HepG2 (cell line): ENCODE results near the gene KIF2C. TPM values are rescaled to one million over a fixed set of nuclear protein-coding genes. Genes with fewer than 3 reads are reported as not detected.

Experiments used
- DMAP1 ChIP-seq: IDR thresholded peaks from 2 replicates; pipeline ENCODE4 v1.6.1; 2016
- GATA4 ChIP-seq: sonication (generic); IDR thresholded peaks from 2 replicates; pipeline ENCODE4 v1.6.1; 2016; ENCODE audit warnings: antibody characterized with exemption, low read depth, borderline replicate concordance
- KLF12 ChIP-seq: sonication (generic); formaldehyde crosslinking; IDR thresholded peaks from 2 replicates; pipeline ENCODE4 v1.4.0; 2020; ENCODE audit warnings: missing genetic modification reagents, borderline replicate concordance
- MLLT10 ChIP-seq: sonication (generic); formaldehyde crosslinking; IDR thresholded peaks from 2 replicates; pipeline ENCODE4 v1.4.0; 2020; ENCODE audit warnings: missing genetic modification reagents
- MXI1 ChIP-seq: IDR thresholded peaks from 3 replicates; pipeline ENCODE4 v1.6.1; 2012; ENCODE audit warnings: low read depth, low read length, inconsistent platforms, borderline replicate concordance
- NCOR1 ChIP-seq: fragments of 200-600 bp; sonication (generic); IDR thresholded peaks from 2 replicates; pipeline ENCODE4 v1.7.0; 2017; ENCODE audit warnings: antibody characterized with exemption, low read length, borderline replicate concordance
- PHF8 ChIP-seq: sonication (generic); formaldehyde crosslinking; IDR thresholded peaks from 2 replicates; pipeline ENCODE4 v1.5.0; 2020; ENCODE audit warnings: missing genetic modification reagents
- RARG ChIP-seq: sonication (generic); formaldehyde crosslinking; IDR thresholded peaks from 2 replicates; pipeline ENCODE4 v1.4.0; 2020; ENCODE audit warnings: low read depth, mild to moderate bottlenecking, missing genetic modification reagents
- STAT5B ChIP-seq: sonication (generic); formaldehyde crosslinking; IDR thresholded peaks from 2 replicates; pipeline ENCODE4 v1.4.0; 2020; ENCODE audit warnings: missing genetic modification reagents
- TAF15 ChIP-seq: fragments of 200-400 bp; formaldehyde crosslinking; IDR thresholded peaks from one replicate; pipeline ENCODE4 v1.6.1; 2018; ENCODE audit warnings: mild to moderate bottlenecking, low read depth, low read length; ENCODE audit not compliant: poor library complexity, severe bottlenecking
- ZFYVE20 ChIP-seq: sonication (generic); formaldehyde crosslinking; IDR thresholded peaks from 2 replicates; pipeline ENCODE4 v1.8.0; 2023; ENCODE audit warnings: low read depth, mild to moderate bottlenecking, moderate library complexity, missing genetic modification reagents, borderline replicate concordance
- ZNF451 ChIP-seq: sonication (generic); formaldehyde crosslinking; IDR thresholded peaks from 2 replicates; pipeline ENCODE4 v1.5.0; 2020; ENCODE audit warnings: mild to moderate bottlenecking, missing genetic modification reagents
- ZSCAN12 ChIP-seq: sonication (generic); formaldehyde crosslinking; IDR thresholded peaks from 2 replicates; pipeline ENCODE4 v1.9.0; 2021; ENCODE audit warnings: mild to moderate bottlenecking, missing genetic modification reagents
- polyA plus RNA-seq, 8 experiments: library from polyadenylated mRNA; depleted of rRNA in 3 of 8; stranded (reverse) in 7 of 8; unstranded in 1 of 8; fragments of >200 nt; fragmentation: Illumina TruSeq in 4 of 8; extraction: Trizol in 4 of 8; gene quantifications; 2 replicates each; pipeline versions ENCODE4 v1.2.1 to v1.2.3, GENCODE V29; 2011 to 2016; ENCODE audit warnings: low read depth in 4 of 8, missing spikeins in 1 of 8, mixed read lengths in 1 of 8; ENCODE audit not compliant: insufficient read depth in 1 of 8
- total RNA-seq, 5 experiments: library from RNA; depleted of rRNA; stranded (reverse); fragments of >200 nt; fragmentation: Illumina TruSeq; extraction: Trizol; gene quantifications; 2 replicates each; pipeline ENCODE4 v1.2.3, GENCODE V29; 2016; ENCODE audit warnings: low read depth in 1 of 5
- TF ChIP-seq, protein P1 (sequence below): sonication (generic); formaldehyde crosslinking; IDR thresholded peaks from 2 replicates; pipeline ENCODE4 v1.4.0; 2020; ENCODE audit warnings: missing genetic modification reagents
- TF ChIP-seq, protein P2 (sequence below): sonication (generic); formaldehyde crosslinking; IDR thresholded peaks from 2 replicates; pipeline ENCODE4 v1.8.0; 2022; ENCODE audit warnings: mild to moderate bottlenecking, missing genetic modification reagents; ENCODE audit not compliant: insufficient replicate concordance
- TF ChIP-seq, protein P3 (sequence below): sonication (generic); formaldehyde crosslinking; IDR thresholded peaks from 2 replicates; pipeline ENCODE4 v1.5.0; 2020; ENCODE audit warnings: missing genetic modification reagents, mild to moderate bottlenecking, borderline replicate concordance
- TF ChIP-seq, protein P4 (sequence below): sonication (generic); formaldehyde crosslinking; IDR thresholded peaks from 2 replicates; pipeline ENCODE4 v1.9.0; 2021; ENCODE audit warnings: mild to moderate bottlenecking, missing genetic modification reagents

Gene KIF2C
- total and polyA plus RNA-seq, 2 of the 13 experiments (the other 11 are each of a cell fraction or from before 2014, with no cell fraction given) = 29.7 to 53.7 TPM

DNA sequence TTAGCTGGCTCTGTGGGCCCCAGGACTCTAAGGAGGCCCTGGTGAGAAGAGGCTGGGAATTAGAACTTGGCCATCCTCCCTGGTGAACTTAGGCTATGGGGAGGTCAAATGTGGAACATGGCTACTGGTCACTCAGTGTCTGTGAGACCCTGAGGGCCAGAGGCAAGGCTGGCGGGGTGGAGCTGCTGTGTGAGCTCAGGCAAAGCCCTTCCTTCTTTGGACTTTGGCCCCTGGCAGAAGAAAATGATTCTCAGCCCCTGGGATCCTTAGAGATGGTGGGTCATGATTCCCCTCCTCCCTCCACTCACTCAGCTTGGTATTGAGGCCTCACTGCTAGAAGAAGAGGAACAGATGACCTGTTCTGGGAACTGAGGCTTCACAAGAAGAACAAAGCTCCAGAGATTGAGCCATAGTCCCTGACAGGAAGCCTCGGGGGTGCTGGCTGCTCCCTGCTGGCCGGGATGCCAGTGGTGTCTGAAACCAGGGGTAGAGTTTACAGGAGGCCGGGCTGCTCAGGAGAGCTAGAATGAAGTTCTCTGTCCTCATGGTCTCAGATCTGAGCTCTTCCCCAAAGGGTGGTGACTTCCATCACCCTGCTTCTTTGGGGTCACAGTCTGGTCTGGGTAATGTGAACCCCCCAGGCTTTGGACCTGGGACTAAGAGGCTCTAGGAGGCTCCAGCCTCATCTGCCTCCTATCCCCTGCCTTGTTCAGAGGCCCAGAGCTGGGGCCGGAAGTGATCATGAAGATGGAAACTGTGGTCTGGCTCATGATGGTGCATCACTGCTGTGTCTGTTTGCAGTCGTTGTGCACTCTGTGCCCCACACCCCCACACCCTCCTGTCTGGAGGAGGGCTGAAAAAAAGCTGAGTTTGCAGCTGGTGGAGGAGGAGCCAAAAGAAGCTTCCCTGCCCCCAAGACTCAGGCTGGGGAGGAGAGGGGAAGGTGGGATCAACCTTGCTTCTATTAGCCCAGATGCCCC is 69.6 kb downstream of the KIF2C start (continued):
- TF ChIP-seq, protein P1, sequence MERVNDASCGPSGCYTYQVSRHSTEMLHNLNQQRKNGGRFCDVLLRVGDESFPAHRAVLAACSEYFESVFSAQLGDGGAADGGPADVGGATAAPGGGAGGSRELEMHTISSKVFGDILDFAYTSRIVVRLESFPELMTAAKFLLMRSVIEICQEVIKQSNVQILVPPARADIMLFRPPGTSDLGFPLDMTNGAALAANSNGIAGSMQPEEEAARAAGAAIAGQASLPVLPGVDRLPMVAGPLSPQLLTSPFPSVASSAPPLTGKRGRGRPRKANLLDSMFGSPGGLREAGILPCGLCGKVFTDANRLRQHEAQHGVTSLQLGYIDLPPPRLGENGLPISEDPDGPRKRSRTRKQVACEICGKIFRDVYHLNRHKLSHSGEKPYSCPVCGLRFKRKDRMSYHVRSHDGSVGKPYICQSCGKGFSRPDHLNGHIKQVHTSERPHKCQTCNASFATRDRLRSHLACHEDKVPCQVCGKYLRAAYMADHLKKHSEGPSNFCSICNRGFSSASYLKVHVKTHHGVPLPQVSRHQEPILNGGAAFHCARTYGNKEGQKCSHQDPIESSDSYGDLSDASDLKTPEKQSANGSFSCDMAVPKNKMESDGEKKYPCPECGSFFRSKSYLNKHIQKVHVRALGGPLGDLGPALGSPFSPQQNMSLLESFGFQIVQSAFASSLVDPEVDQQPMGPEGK (CRISPR knock-in tag) = peak; percentile 52
- TF ChIP-seq STAT5B (CRISPR knock-in tag) (no peak), NCOR1 (no peak; the same call in 1 of the 2 replicates), KLF12 (CRISPR knock-in tag) (no peak), MLLT10 (CRISPR knock-in tag) (no peak), GATA4 (0 out of 2 replicates have a peak, but pooled peaks have one; percentile 12), RARG (CRISPR knock-in tag) (no peak), ZFYVE20 (no peak), MXI1 (no peak; the same call in 2 of the 3 replicates), DMAP1 (CRISPR knock-in tag) (no peak), PHF8 (CRISPR knock-in tag) (no peak), ZSCAN12 (CRISPR knock-in tag) (no peak), TAF15 (no peak), ZNF451 (CRISPR knock-in tag) (no peak)
- TF ChIP-seq, protein P2, sequence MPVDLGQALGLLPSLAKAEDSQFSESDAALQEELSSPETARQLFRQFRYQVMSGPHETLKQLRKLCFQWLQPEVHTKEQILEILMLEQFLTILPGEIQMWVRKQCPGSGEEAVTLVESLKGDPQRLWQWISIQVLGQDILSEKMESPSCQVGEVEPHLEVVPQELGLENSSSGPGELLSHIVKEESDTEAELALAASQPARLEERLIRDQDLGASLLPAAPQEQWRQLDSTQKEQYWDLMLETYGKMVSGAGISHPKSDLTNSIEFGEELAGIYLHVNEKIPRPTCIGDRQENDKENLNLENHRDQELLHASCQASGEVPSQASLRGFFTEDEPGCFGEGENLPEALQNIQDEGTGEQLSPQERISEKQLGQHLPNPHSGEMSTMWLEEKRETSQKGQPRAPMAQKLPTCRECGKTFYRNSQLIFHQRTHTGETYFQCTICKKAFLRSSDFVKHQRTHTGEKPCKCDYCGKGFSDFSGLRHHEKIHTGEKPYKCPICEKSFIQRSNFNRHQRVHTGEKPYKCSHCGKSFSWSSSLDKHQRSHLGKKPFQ (CRISPR knock-in tag) = no peak
- TF ChIP-seq, protein P3, sequence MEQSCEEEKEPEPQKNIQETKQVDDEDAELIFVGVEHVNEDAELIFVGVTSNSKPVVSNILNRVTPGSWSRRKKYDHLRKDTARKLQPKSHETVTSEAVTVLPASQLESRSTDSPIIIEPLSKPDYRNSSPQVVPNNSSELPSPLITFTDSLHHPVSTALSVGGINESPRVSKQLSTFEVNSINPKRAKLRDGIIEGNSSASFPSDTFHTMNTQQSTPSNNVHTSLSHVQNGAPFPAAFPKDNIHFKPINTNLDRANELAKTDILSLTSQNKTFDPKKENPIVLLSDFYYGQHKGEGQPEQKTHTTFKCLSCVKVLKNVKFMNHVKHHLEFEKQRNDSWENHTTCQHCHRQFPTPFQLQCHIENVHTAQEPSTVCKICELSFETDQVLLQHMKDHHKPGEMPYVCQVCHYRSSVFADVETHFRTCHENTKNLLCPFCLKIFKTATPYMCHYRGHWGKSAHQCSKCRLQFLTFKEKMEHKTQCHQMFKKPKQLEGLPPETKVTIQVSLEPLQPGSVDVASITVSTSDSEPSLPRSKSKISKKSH (CRISPR knock-in tag) = no peak
- TF ChIP-seq, protein P4, sequence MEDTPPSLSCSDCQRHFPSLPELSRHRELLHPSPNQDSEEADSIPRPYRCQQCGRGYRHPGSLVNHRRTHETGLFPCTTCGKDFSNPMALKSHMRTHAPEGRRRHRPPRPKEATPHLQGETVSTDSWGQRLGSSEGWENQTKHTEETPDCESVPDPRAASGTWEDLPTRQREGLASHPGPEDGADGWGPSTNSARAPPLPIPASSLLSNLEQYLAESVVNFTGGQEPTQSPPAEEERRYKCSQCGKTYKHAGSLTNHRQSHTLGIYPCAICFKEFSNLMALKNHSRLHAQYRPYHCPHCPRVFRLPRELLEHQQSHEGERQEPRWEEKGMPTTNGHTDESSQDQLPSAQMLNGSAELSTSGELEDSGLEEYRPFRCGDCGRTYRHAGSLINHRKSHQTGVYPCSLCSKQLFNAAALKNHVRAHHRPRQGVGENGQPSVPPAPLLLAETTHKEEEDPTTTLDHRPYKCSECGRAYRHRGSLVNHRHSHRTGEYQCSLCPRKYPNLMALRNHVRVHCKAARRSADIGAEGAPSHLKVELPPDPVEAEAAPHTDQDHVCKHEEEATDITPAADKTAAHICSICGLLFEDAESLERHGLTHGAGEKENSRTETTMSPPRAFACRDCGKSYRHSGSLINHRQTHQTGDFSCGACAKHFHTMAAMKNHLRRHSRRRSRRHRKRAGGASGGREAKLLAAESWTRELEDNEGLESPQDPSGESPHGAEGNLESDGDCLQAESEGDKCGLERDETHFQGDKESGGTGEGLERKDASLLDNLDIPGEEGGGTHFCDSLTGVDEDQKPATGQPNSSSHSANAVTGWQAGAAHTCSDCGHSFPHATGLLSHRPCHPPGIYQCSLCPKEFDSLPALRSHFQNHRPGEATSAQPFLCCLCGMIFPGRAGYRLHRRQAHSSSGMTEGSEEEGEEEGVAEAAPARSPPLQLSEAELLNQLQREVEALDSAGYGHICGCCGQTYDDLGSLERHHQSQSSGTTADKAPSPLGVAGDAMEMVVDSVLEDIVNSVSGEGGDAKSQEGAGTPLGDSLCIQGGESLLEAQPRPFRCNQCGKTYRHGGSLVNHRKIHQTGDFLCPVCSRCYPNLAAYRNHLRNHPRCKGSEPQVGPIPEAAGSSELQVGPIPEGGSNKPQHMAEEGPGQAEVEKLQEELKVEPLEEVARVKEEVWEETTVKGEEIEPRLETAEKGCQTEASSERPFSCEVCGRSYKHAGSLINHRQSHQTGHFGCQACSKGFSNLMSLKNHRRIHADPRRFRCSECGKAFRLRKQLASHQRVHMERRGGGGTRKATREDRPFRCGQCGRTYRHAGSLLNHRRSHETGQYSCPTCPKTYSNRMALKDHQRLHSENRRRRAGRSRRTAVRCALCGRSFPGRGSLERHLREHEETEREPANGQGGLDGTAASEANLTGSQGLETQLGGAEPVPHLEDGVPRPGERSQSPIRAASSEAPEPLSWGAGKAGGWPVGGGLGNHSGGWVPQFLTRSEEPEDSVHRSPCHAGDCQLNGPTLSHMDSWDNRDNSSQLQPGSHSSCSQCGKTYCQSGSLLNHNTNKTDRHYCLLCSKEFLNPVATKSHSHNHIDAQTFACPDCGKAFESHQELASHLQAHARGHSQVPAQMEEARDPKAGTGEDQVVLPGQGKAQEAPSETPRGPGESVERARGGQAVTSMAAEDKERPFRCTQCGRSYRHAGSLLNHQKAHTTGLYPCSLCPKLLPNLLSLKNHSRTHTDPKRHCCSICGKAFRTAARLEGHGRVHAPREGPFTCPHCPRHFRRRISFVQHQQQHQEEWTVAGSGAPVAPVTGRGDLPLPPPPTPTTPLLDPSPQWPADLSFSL (CRISPR knock-in tag) = no peak
